GM12801 (cell line): Measurements from ENCODE around the gene PHLDA2.

Source experiments
- CTCF ChIP-seq: IDR thresholded peaks from one replicate; pipeline ENCODE4 v1.5.1; 2011; ENCODE audit warnings: control low read depth; ENCODE audit not compliant: insufficient read length; ENCODE audit errors: extremely low read depth

Gene PHLDA2

GRCh38 chr11:2913019-2913431 lies 16.2 kb downstream of the PHLDA2 start:
- TF ChIP-seq CTCF: no peak

- no peak for TF ChIP-seq CTCF
Observed at GRCh38 chr11:2912498-2912897, 16.7 kb downstream of the PHLDA2 start.

GRCh38 chr11:2911785-2912391 lies 17.3 kb downstream of the PHLDA2 start:
- TF ChIP-seq CTCF: no peak

GRCh38 chr11:2911088-2911784 lies 18.0 kb downstream of the PHLDA2 start:
- TF ChIP-seq CTCF: no peak

- TF ChIP-seq CTCF: no peak
Observed at GRCh38 chr11:2910401-2910955, 18.7 kb downstream of the PHLDA2 start.

- TF ChIP-seq CTCF: no peak
Observed at GRCh38 chr11:2909133-2909902, 19.9 kb downstream of the PHLDA2 start.

- no peak for TF ChIP-seq CTCF
Observed at GRCh38 chr11:2908130-2908529, 21.1 kb downstream of the PHLDA2 start.
